HG03060 (cell line): ENCODE data around the gene ZNF629.
"Not testable (repeated sequence)": the region's sequence is repeated elsewhere in the genome, so short reads cannot be mapped to it uniquely, and the experiment has no call there.

Experiments
- ATAC-seq: cut with Tn5 transposase; IDR thresholded peaks from one replicate; pipeline ENCODE4 v1.9.1; 2021; ENCODE audit warnings: low read depth, moderate number of reproducible peaks; ENCODE audit not compliant: unreplicated experiment

ZNF629 gene

GRCh38 chr16:30786936-30787612 is at the start of gene ZNF629:
Gene ZNF629, minus strand, starts transcription at chr16:30787205. Its CDS starts 2,723 bp downstream, at chr16:30784482.
- ATAC-seq: no peak

- no peak for ATAC-seq
Measured at GRCh38 chr16:30834130-30834740, 47.2 kb upstream of the ZNF629 start.

- no peak for ATAC-seq
Measured at GRCh38 chr16:30830072-30830417, 43.0 kb upstream of the ZNF629 start.

- ATAC-seq: no peak
Measured at GRCh38 chr16:30829130-30830071, 42.4 kb upstream of the ZNF629 start.

GRCh38 chr16:30821891-30822290 is 34.9 kb upstream of the ZNF629 start:
- ATAC-seq: no peak

- ATAC-seq: not testable (repeated sequence)
Measured at GRCh38 chr16:30821441-30821840, 34.4 kb upstream of the ZNF629 start.

GRCh38 chr16:30820952-30821421 is 34.0 kb upstream of the ZNF629 start:
- ATAC-seq: no peak

GRCh38 chr16:30816769-30817168 is 29.8 kb upstream of the ZNF629 start:
- no peak for ATAC-seq

GRCh38 chr16:30813821-30814189 is 26.8 kb upstream of the ZNF629 start:
- peak; percentile 3 for ATAC-seq

- not testable (repeated sequence) for ATAC-seq
Measured at GRCh38 chr16:30809675-30810074, 22.7 kb upstream of the ZNF629 start.

- not testable (repeated sequence) for ATAC-seq
Measured at GRCh38 chr16:30808890-30809426, 22.0 kb upstream of the ZNF629 start.

GRCh38 chr16:30808146-30808545 is 21.1 kb upstream of the ZNF629 start:
- no peak for ATAC-seq

- ATAC-seq: no peak
Measured at GRCh38 chr16:30805370-30806169, 18.6 kb upstream of the ZNF629 start.

GRCh38 chr16:30805056-30805369 is 18.0 kb upstream of the ZNF629 start:
- no peak for ATAC-seq

GRCh38 chr16:30802936-30803335 is 15.9 kb upstream of the ZNF629 start:
- no peak for ATAC-seq

- ATAC-seq: no peak
Measured at GRCh38 chr16:30797670-30798309, 10.8 kb upstream of the ZNF629 start.

- ATAC-seq: no peak
Measured at GRCh38 chr16:30794634-30795033, 7.6 kb upstream of the ZNF629 start.

GRCh38 chr16:30793508-30794069 is 6.6 kb upstream of the ZNF629 start:
- ATAC-seq: no peak

GRCh38 chr16:30787613-30788378 is 791 bp upstream of the ZNF629 start:
- no peak for ATAC-seq
